SIG-M5 treated with dmso at 0.1 percent for 504 hours (cell line): ENCODE measurements around the gene RAB26.
"Not testable (repeated sequence)": the region's sequence is repeated elsewhere in the genome, so short reads cannot be mapped to it uniquely, and the experiment has no call there.

ENCODE experiments used
- DNase-seq: peaks from one replicate; lab custom pipeline; 2025; ENCODE audit not compliant: unreplicated experiment; lab: John Stamatoyannopoulos, UW

The RAB26 gene

GRCh38 chr16:2116428-2116827, 32.0 kb upstream of the RAB26 start:
- not testable (repeated sequence) for DNase-seq

GRCh38 chr16:2117341-2117740, 31.1 kb upstream of the RAB26 start:
- not testable (repeated sequence) for DNase-seq

GRCh38 chr16:2117960-2118722, 30.3 kb upstream of the RAB26 start:
- not testable (repeated sequence) for DNase-seq

GRCh38 chr16:2121325-2121724, 27.1 kb upstream of the RAB26 start:
- DNase-seq, result peak; percentile 15

GRCh38 chr16:2121853-2122252, 26.6 kb upstream of the RAB26 start:
- no peak for DNase-seq

GRCh38 chr16:2122429-2122828, 26.0 kb upstream of the RAB26 start:
- DNase-seq, result no peak

GRCh38 chr16:2122934-2123683, 25.3 kb upstream of the RAB26 start:
- DNase-seq, result not testable (repeated sequence)

- DNase-seq, result not testable (repeated sequence)
Observed at GRCh38 chr16:2123706-2124376, 24.6 kb upstream of the RAB26 start.

GRCh38 chr16:2124377-2124693, 24.1 kb upstream of the RAB26 start:
- not testable (repeated sequence) for DNase-seq

- DNase-seq, result not testable (repeated sequence)
Observed at GRCh38 chr16:2124694-2125444, 23.6 kb upstream of the RAB26 start.

- DNase-seq, result not testable (repeated sequence)
Observed at GRCh38 chr16:2125609-2126008, 22.8 kb upstream of the RAB26 start.

- not testable (repeated sequence) for DNase-seq
Observed at GRCh38 chr16:2126161-2126743, 22.2 kb upstream of the RAB26 start.

- not testable (repeated sequence) for DNase-seq
Observed at GRCh38 chr16:2126928-2127556, 21.4 kb upstream of the RAB26 start.

- DNase-seq, result not testable (repeated sequence)
Observed at GRCh38 chr16:2127630-2128280, 20.7 kb upstream of the RAB26 start.

GRCh38 chr16:2129251-2129650, 19.2 kb upstream of the RAB26 start:
- not testable (repeated sequence) for DNase-seq

GRCh38 chr16:2129890-2130447, 18.5 kb upstream of the RAB26 start:
- not testable (repeated sequence) for DNase-seq

GRCh38 chr16:2133797-2134196, 14.6 kb upstream of the RAB26 start:
- not testable (repeated sequence) for DNase-seq

GRCh38 chr16:2135071-2135470, 13.4 kb upstream of the RAB26 start:
- DNase-seq, result not testable (repeated sequence)

- peak; percentile 78 for DNase-seq
Observed at GRCh38 chr16:2135770-2136490, 12.5 kb upstream of the RAB26 start, which contains the start of gene PKD1. Gene PKD1 (minus strand): TSS chr16:2135898. CDS start chr16:2135689, 209 bp downstream.
